ENCODE results near the gene XRN2. TPM values are rescaled to one million over a fixed set of nuclear protein-coding genes. Genes with fewer than 3 reads are reported as not detected.

Gene XRN2
- total RNA-seq, 2 experiments from 2014 or later, result 48.5 to 48.9 TPM

DNA sequence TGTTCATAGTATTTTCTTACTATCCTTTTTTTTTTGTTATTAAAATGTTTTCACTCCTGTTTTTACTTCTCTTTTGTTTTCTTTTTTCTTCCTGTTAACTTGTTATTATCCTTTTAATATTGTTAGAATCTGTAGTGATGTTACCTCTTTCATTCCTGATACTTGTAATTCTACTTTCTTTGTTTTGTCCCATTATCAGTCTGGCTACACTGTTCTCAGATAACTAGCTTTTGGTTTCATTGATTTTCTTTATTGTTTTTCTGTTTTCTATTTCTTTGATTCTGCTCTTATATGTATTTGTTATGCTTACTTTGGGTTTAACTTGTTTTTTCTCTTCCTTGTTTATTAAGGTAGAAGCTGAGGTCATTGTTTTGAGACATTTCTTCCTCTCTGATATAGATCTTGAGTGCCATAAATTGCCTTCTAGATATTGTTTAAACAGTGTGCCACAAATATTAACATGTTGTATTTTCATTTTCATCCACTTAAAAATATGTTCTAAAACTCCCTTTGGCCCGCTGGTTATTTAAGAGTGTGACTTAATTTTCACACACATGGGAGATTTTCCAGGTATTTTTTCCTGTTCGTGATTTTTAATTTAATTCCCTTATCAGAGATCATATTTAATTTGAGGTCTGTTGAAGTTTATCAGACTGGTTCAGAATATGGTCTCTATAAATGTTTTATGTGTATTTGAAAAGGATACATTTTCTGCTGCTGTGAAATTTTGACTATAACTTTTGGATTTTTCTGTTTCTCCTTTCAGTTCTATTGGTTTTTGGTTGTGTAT, 6.7 kb downstream of the XRN2 start:
- intact Hi-C loops (cut with DNase I, micrococcal nuclease), result loop anchor here (5.0 to 10.0 kb wide), 3 partner anchors 45 to 1295 kb away; partner anchors contain the start of gene NAA20 (in 1 of the 2)
- H3K4me1 Mint-ChIP-seq (ENCODE audit: low read depth), result peaks cover 72% of the 10 kb centered on the region

DNA sequence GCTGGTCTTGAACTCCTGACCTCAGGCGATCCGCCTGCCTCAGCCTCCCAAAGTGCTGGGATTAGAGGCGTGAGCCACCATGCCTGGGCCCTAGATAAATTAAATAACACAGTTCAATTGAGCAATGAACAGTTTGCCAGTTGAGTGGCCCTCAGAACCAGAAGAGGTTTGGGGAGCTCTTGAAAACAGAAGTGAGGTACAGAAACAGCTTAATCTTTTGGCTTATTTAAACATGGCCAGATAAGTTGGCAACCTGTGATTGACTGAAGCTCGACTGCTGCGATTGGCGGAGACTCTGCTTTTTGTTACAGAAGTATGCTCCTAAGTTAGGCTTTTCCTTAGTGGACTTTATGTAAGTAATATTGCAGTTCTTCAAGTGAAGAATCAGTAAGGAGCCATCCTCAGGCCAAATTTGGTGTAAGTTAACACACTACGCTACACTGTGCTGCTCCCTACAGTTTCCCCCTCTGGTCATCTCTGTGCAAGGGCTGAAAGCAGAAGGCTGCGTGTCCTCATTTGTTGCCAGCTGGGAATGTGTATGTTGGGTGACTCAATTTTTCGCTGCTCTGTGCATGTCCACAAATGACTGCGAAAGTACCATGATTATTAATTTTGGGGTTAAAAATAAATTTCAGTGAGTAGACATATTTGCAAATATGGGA, 9.8 kb downstream of the XRN2 start:
- no peak for ATAC-seq (ENCODE audit: poor library complexity)
- Histone ChIP-seq H3K9me3 (ENCODE audit: control insufficient read depth in 1 of 2, insufficient read depth in 1 of 2, low read length in 2 of 2) (no peaks in the 10 kb centered on the region), H3K4me1 (ENCODE audit: insufficient read depth, low read length) (peaks cover 32% of the 10 kb centered on the region), H3K27ac (ENCODE audit: low read depth in 1 of 2, low read length in 2 of 2) (no peak overlapping the region), H3K27me3 (ENCODE audit: control insufficient read depth in 1 of 2, insufficient read depth in 2 of 2, low read length in 2 of 2) (no peaks in the 10 kb centered on the region), H3K4me3 (ENCODE audit: low read length) (no peak overlapping the region), H3K36me3 (ENCODE audit: insufficient read depth, low read length) (no peaks in the 10 kb centered on the region)
- Mint-ChIP-seq H3K27ac (no peak overlapping the region), H3K36me3 (ENCODE audit: low read depth) (peaks cover 51% of the 10 kb centered on the region), H3K4me3 (no peak overlapping the region), H3K9me3 (no peaks in the 10 kb centered on the region), H3K27me3 (no peaks in the 10 kb centered on the region), H3K4me1 (ENCODE audit: low read depth) (peaks cover 93% of the 10 kb centered on the region)
- no peak for DNase-seq
- POLR2A ChIA-PET, result interaction anchor here (0.8 to 1.1 kb wide), 2 partner anchors 10 to 182 kb away, joined by 3 to 6 read pairs; partner anchors contain the start of gene XRN2
- TF ChIP-seq, protein P1, sequence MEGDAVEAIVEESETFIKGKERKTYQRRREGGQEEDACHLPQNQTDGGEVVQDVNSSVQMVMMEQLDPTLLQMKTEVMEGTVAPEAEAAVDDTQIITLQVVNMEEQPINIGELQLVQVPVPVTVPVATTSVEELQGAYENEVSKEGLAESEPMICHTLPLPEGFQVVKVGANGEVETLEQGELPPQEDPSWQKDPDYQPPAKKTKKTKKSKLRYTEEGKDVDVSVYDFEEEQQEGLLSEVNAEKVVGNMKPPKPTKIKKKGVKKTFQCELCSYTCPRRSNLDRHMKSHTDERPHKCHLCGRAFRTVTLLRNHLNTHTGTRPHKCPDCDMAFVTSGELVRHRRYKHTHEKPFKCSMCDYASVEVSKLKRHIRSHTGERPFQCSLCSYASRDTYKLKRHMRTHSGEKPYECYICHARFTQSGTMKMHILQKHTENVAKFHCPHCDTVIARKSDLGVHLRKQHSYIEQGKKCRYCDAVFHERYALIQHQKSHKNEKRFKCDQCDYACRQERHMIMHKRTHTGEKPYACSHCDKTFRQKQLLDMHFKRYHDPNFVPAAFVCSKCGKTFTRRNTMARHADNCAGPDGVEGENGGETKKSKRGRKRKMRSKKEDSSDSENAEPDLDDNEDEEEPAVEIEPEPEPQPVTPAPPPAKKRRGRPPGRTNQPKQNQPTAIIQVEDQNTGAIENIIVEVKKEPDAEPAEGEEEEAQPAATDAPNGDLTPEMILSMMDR (IDR thresholded peaks at IDR 0.05), result no peak
- CTCF ChIA-PET, result no interaction called here
- intact Hi-C loops (cut with DNase I, micrococcal nuclease), result no loop called here

More for the DNA sequence above, 6.7 kb downstream of the XRN2 start:
- TF ChIP-seq, protein P1 (IDR thresholded peaks at IDR 0.05), result no peak
- peak overlapping the region; percentile 8 for H3K27ac Mint-ChIP-seq
- Histone ChIP-seq H3K27ac (ENCODE audit: low read depth in 1 of 2, low read length in 2 of 2) (no peak overlapping the region), H3K4me3 (ENCODE audit: low read length) (no peak overlapping the region), H3K4me1 (ENCODE audit: insufficient read depth, low read length) (peaks cover 29% of the 10 kb centered on the region), H3K27me3 (ENCODE audit: control insufficient read depth in 1 of 2, insufficient read depth in 2 of 2, low read length in 2 of 2) (no peaks in the 10 kb centered on the region), H3K9me3 (ENCODE audit: control insufficient read depth in 1 of 2, insufficient read depth in 1 of 2, low read length in 2 of 2) (no peaks in the 10 kb centered on the region), H3K36me3 (ENCODE audit: insufficient read depth, low read length) (no peaks in the 10 kb centered on the region)
- peak overlapping the region; percentile 17 for H3K4me3 Mint-ChIP-seq
- peaks cover 48% of the 10 kb centered on the region for H3K36me3 Mint-ChIP-seq (ENCODE audit: low read depth)
- no peaks in the 10 kb centered on the region for H3K9me3 Mint-ChIP-seq
- no peak for ATAC-seq (ENCODE audit: poor library complexity)
- CTCF ChIA-PET, result no interaction called here
- no peak for DNase-seq
- POLR2A ChIA-PET, result no interaction called here
- H3K27me3 Mint-ChIP-seq, result no peaks in the 10 kb centered on the region

DNA sequence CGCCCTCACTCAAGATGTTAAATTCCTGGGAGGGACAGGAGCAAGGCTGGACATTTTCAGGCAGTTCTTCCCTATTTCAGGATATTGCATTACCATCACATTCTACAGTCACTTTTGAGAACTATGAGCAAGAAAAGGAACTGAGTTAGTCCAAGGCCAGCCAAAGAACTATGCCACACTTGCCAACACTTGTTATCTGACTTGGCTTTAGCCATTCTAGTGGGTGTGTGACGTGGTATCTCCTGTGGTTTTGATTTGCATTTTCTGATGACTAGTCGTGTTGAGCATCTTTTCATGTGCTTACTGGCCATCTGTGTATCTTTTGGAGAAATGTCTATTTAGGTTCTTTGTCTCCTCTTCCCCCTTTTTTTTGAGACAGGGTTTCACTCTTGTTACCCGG, 12.0 kb downstream of the XRN2 start:
- TF ChIP-seq, protein P1 (IDR thresholded peaks at IDR 0.05), result no peak
- H3K36me3 ChIP-seq (ENCODE audit: insufficient read depth, low read length), result no peaks in the 10 kb centered on the region
- peaks cover 0 to 1% of the 10 kb centered on the region in 2 experiments for H3K9me3 ChIP-seq (ENCODE audit: control insufficient read depth in 1 of 2, insufficient read depth in 1 of 2, low read length in 2 of 2)
- H3K27ac ChIP-seq (ENCODE audit: low read depth in 1 of 2, low read length in 2 of 2), result no peak overlapping the region
- H3K36me3 Mint-ChIP-seq (ENCODE audit: low read depth), result peaks cover 41% of the 10 kb centered on the region
- H3K27ac Mint-ChIP-seq, result no peak overlapping the region
- H3K27me3 Mint-ChIP-seq, result no peaks in the 10 kb centered on the region
- ChIA-PET CTCF (interaction anchor here (0.6 to 1.1 kb wide), 2 partner anchors 9 to 190 kb away, joined by 3 to 4 read pairs; no protein-coding TSS in a partner anchor), POLR2A (no interaction called here)
- no peaks in the 10 kb centered on the region for H3K27me3 ChIP-seq (ENCODE audit: control insufficient read depth in 1 of 2, insufficient read depth in 2 of 2, low read length in 2 of 2)
- H3K4me1 ChIP-seq (ENCODE audit: insufficient read depth, low read length), result peaks cover 32% of the 10 kb centered on the region
- H3K9me3 Mint-ChIP-seq, result peaks cover 2% of the 10 kb centered on the region
- H3K4me3 Mint-ChIP-seq, result no peak overlapping the region
- H3K4me1 Mint-ChIP-seq (ENCODE audit: low read depth), result peaks cover 85% of the 10 kb centered on the region
- ATAC-seq (ENCODE audit: poor library complexity), result no peak
- H3K4me3 ChIP-seq (ENCODE audit: low read length), result no peak overlapping the region
- intact Hi-C loops (cut with DNase I, micrococcal nuclease), result no loop called here
- peak in 2 of 14 experiments; percentile 36 to 40 for DNase-seq

Data from CD4-positive, alpha-beta T cell (primary cell).